ENCODE results near the gene RANBP2. TPM values are rescaled to one million over a fixed set of nuclear protein-coding genes. Genes with fewer than 3 reads are reported as not detected.
"Not testable (repeated sequence)": the region's sequence is repeated elsewhere in the genome, so short reads cannot be mapped to it uniquely, and the experiment has no call there.

RANBP2 gene
- 23.7 and 25.1 TPM in 2 replicates for total RNA-seq (2014; rRNA removed; shearing (Covaris generic))

DNA sequence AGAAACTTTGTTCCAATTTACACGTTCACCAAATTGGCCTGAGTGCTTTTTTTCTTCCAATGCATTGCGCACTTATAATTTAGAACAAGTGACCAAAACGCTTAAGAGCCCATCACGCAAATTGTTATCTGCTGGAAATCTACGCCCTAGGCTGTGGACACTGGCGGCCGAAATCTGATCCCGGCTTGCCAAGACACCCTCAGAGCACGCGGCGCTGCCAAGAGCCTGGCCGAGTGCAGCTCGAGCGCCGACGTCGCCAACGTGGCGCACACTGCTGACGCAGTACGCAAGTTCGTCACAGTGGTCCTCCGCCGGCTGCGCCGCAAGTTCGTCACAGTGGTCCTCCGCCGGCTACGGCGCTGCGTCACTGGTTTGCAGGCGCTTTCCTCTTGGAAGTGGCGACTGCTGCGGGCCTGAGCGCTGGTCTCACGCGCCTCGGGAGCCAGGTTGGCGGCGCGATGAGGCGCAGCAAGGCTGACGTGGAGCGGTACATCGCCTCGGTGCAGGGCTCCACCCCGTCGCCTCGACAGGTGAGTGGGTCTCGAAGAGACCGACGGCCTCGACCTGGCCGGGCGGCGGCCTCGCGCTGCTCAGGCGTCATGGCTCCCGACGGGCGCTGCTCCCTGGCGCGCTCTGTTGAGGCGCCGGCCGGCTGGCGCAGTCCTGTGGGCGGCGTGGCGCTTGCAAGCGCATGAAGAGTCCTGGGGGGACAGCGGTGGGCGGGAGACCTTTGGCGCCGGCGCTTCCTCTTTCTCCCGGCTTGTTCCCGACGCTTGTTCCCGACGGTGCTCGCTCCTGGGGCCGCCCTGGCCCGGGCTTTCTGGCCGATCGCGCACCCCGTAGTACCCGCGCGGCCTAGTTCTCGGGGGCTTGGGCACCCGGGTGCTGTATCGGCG lies at the start of gene RANBP2:
RANBP2 (plus strand) TSS at position 334 of the 896 bp plus-strand sequence; CDS start at position 459, 125 bp downstream.
- DNase-seq (ENCODE audit: low spot score) = peak; percentile 94

DNA sequence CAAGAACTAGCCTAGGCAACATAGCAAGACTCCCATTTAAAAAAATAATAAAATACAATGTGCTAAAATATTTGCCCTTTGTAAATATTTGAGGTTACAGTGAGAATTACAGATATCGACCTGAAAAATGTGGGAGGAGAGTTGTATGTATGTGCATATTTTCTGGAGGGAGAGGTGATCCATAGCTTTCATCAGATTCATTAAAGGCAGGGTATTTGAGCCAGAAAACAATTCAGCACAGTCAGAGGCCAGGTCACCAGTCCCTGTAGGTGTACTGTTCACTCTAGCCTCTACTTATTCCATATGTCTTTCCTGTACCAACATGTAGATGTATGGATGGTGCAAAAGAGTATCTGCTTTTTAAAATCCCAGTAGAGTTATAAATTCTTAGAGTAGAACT lies 49.0 kb upstream of the RANBP2 start:
- DNase-seq (ENCODE audit: low spot score) = not testable (repeated sequence)

DNA sequence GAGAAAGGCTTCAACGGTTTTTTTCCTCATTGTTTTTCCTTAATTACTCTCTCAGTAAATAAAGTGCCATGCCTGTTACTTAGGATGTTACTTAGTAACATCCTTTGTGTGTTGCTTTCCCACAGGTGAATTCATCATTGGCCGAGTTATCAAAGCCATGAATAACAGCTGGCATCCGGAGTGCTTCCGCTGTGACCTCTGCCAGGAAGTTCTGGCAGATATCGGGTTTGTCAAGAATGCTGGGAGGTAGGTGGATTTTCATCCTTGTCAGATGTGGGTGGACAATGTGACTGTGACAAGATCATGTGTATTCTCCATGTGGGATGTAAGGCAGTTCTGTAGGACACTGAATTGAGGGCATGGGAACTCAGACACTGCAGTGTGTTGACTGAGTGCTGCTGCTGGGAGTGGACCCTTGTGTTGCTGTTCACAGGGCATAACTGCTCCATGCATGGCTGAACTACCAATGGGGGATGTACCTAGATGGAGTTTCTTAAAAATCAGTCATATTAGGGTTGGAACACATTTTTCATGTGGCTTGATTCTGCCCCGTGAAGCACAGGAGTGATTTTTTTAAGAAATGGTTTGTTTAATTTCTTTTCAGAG lies 47.0 kb upstream of the RANBP2 start:
- not testable (repeated sequence) for DNase-seq (ENCODE audit: low spot score)

DNA sequence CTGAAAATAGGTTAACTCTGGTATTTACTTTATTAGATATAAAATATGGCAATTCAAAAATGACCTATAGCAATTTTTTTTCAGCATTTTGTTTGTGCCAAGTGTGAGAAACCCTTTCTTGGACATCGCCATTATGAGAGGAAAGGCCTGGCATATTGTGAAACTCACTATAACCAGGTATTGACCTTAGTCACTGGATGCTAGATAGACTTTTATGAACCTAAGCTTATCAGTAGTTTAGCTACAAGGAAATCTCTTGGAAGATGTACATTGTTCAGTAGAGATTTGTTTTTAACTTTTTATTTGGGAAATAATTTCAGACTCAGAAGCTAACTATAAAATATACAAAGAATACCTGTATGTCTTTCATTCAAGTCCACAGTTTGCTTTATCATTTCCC lies 42.8 kb upstream of the RANBP2 start:
- DNase-seq (ENCODE audit: low spot score) = not testable (repeated sequence)

DNA sequence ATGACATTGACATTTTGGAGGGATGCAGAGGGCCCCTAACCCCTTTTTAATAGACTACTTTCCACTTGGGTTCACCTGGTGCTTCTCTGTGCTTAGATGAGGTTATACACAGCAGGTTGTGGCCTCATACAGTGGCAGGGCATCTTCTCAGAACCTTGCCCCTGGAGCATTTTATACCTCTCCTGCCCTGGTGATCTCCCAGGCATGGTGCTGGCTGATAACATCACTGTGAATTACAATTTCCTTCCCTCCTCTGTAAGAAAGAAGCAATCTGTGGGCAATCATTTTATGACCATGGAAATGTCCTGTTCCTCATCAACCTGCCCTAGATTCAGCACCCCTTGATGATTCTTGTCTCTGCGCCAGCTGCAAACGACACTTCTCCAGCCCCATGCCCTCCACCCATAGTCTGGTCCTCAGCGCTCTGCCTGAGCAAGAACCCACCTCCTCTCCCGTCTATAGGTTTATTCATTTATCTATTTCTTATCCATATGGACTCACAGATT lies 42.0 kb upstream of the RANBP2 start:
- not testable (repeated sequence) for DNase-seq (ENCODE audit: low spot score)

DNA sequence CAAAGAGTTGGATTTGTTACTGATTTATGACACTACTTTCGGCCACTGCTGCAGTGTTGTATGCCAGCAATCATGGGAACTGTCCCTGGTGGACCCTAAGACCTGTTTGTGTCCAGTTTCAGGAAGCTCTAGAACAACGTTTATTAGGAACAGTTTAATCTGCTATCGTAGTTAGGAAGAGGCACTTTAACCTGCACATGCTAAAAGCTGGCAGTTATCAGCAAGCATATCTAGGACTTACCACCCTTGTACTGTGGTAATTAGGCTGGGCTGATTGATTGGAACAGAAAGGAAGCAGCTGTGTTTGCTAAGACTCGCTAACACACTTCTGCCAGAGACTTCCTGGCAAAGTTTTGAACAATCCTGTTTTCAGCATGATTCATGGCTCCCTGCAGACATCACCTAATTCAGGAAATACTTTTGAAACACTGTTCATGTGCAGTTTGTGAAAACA lies 41.1 kb upstream of the RANBP2 start:
- peak; percentile 50 for DNase-seq (ENCODE audit: low spot score)

DNA sequence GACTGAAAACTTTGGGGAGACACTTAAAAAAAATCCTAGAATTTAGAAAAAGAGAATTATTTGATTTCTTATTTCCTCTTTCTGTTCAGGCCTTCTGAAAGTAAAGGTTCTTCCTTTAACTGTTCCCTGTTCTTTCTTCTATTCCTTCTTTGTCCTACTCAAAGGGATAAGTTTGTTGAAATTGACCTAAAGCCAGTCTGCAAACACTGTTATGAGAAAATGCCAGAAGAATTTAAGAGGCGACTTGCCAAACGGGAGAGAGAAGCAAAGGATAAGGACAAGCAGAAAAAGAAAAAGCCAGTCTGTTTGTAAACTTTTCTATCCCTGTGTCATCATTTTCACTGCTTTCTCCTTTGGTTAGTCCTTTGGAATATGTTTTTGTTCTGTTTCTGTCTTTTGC lies 38.5 kb upstream of the RANBP2 start:
- not testable (repeated sequence) for DNase-seq (ENCODE audit: low spot score)

DNA sequence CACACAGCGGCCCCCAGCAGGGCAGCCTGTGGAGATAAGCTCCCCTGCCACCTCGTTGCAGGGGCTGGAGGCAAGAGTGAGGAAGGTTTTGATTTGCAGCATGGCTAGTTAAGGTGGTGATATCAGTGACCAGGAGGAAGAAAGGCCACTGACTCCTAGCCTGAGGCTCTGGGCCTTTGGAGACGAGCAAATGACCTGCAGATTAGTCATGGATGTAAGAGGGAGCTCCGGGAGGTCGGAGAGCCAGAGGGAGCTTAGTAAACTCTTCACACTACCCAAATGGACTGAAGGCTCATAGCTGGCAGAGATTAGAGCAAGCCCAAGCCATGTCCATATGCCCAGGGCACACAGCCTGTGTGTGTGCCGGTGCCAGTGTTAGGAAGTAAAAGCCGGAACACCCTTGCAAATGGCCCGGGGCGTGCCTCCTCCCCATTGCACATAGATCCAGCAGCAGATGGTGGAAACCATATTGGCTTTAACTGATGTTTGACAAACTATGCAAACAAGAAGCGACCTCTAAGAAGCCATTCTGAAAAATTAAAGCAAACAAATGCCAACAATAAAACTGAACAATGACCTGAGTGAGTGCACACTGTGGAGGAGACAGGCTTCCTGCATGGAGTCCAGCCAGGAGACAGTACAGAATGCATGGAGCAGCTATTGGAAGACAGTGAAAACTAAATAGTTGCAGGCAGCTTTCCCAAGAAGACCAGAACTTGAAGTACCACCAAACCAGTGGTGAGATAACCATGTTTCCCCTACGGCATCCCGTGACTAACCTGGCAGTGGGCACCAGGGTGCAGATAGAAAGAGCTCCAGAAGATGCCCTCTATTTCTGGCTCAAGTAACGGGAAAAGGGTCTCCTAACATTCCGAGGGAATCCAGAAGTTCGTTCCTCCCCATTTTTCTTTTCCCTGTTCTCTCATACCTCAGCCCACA lies 30.2 kb upstream of the RANBP2 start:
- DNase-seq (ENCODE audit: low spot score) = not testable (repeated sequence)

DNA sequence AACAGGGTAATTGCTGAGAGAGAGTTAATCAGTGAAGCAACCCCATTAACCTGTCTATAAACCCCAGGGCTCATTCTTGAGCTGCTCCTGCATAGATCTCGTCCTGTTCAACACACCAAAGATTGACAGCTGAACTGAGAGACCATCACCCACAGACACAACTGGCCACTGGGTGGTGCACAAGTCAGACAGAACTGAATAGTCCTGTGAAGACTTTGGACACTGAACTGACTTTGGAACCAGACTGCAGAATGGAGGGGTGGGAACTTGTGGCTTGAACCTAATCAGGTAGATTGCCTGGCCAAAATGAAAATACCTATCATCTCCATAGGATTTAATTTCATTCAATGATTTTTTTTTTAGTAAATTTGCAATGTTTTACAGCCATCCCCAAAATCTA lies 29.3 kb upstream of the RANBP2 start:
- not testable (repeated sequence) for DNase-seq (ENCODE audit: low spot score)

DNA sequence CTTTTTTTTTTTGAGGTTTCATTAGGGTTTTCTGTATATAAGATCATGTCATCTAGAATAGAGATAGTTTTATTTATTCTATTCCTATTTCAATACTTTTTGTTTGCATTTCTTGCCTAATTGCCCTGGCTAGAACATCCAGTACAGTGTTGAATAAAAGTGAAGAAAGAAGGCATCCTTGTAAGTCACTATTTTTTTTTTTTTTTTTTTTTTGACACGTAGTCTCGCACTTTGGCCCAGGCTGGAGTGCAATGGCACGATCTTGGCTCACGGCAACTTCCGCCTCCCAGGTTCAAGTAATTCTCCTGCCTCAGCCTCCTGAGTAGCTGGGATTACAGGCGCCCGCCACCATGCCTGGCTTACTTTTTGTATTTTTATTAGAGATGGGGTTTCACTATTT lies 27.8 kb upstream of the RANBP2 start:
- DNase-seq (ENCODE audit: low spot score) = no peak

DNA sequence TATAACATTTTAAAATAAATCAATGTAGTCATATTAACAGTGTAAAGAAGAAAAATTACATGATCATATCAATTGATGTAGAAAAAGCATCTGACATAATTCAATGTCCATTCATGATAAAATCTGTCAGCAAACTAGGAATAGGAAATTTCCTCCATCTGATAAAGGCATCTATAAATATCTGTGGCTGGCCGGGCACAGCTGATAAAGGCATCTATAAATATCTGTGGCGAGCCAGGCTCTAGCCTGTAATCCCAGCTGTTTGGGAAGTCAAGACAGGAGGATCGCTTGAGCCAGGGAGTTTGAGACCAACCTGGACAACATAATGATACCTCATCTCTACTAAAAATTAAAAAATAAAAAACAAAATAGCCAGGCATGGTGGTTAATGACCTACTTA lies 18.1 kb upstream of the RANBP2 start:
- peak; percentile 41 for DNase-seq (ENCODE audit: low spot score)

DNA sequence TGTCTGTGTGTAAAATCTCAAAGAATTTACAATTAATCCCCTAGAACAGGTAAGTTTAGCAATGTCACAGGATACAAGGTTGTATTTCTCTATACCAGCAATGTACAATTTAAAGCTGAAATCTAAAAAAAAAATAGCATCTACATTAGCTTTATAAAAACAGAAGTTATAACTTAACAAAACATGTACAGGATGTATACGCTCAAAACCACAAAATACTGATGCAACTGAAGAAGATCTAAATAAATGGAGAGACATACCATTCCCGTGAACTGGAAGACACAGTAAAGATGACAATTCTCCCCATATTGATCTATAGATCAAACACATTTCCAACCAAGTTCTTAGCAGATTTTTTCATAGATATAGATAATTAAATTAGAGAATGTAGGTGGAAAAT lies 17.5 kb upstream of the RANBP2 start:
- DNase-seq (ENCODE audit: low spot score) = no peak

DNA sequence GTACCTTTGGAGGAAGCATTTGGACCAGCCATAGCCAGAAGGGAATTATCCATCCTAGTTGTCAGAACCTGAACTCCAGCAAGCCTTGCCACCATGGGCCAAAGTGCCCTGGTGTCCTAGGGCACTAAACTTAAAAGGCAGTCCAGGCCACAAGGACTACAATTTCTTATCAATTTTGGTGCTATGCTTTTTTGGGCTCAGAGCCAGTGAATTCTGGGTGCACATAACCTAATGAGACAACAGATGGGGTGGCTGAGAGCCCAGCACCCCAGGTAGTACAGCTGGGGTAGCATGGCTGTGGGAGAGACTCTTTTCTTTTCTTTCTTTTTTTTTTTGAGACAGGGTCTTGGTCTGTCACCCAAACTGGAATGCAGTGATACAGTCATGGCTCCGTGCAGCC lies 14.4 kb upstream of the RANBP2 start:
- no peak for DNase-seq (ENCODE audit: low spot score)

DNA sequence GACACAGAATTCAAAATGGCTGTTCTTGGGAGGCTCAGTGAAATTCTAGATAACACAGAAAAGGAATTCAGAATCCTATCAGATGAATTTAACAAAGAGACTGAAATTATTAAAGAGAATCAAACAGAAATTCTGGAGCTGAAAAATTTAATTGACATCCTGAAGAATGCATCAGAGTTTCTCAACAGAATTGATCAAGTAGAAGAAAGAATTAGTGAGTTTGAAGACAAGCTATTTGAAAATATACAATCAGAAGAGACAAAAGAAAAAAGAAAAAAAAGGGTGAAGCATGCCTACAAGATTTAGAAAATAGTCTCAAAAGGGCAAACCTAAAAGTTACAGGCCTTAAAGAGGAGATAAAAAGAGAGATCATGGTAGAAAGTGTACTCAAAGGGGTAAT lies 12.0 kb upstream of the RANBP2 start:
- DNase-seq (ENCODE audit: low spot score) = no peak

DNA sequence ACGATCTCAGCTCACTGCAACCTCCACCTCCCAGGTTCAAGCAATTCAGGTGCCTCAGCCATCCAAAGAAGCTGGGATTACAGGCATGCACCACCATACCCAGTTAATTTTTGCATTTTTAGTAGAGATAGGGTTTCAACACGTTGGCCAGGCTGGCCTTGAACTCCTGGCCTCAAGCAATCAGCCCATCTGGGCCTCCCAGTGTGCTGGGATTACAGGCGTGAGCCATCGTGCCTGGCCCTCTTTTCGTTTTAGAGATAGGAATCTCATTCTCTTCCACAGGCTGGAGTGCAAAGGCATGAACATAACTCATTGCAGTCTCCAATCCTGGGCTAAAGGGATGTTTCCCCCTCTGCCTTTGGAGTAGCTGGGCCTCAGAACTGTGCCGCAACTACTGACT lies 2.3 kb upstream of the RANBP2 start:
- DNase-seq (ENCODE audit: low spot score) = not testable (repeated sequence)

DNA sequence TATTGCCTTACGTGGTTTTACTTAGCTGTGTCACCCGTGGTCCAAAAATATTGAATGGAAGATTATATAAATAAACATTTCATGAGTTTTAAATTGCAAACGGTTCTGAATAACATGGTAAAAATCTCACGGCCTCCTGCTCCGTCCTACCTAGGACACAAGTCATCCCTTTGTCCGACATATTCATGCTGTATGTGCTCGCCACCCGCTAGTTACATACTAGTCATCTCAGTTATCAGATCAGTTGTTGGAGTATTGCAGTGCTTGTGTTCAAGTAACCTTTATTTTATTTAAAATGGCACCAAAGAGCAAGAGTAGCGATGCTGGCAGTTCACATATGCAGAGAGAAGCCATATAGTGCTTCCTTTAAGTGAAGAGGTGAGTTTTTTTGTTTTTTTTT lies 6.8 kb downstream of the RANBP2 start:
- DNase-seq (ENCODE audit: low spot score) = not testable (repeated sequence)

DNA sequence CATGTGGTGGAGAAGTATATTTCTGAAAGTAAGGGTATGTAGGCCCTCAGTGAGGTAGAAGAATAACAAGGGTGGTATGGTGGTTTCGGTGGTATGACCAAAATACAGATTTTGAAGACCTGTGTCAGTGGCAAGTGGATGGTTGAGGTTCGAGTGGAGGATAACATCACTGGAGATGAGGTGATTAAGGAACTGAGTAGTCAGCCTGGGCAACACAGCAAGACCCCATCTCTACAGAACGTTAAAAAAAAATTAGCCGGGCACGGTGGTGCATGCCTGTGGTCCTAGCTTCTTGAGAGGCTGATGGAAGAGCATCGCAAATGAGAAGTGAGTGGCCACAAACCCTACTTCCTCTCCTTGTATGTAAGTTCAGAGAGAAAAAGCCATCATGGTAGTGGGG lies 15.4 kb downstream of the RANBP2 start:
- not testable (repeated sequence) for DNase-seq (ENCODE audit: low spot score)

DNA sequence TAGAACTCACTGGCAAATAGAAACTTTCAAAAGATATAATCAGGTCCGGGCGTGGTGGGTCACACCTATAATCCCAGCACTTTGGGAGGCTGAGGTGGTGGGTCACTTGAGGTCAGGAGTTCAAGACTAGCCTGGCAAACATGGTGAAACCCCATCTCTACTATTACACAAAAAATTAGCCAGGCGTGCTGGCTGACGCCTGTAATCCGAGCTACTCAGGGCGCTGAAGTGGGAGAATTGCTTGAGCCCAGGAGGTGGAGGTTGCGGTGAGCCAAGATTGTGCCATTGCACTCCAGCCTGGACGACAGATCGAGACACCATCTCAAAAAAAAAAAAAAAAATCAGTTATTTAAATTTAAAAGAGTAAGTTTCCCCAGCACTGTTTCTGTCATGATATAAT lies 38.7 kb downstream of the RANBP2 start:
- DNase-seq (ENCODE audit: low spot score) = not testable (repeated sequence)

DNA sequence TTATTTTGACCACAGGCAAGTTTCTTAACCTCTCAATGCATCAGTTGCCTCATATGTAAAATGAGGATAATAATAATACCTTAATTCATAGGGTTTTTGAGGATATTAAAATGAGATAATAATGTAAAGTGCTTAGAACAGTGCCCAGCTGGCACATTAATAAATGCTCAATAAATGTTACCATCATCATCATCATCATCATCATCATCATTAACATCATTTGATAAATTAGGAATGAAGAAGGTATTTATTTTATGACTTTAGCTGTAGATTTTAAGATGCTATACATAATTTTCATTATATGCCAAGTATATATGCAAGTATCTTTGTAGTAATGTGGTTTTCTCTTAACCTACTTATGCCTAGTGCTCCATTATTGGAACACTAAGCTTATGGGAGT lies 43.3 kb downstream of the RANBP2 start:
- not testable (repeated sequence) for DNase-seq (ENCODE audit: low spot score)

DNA sequence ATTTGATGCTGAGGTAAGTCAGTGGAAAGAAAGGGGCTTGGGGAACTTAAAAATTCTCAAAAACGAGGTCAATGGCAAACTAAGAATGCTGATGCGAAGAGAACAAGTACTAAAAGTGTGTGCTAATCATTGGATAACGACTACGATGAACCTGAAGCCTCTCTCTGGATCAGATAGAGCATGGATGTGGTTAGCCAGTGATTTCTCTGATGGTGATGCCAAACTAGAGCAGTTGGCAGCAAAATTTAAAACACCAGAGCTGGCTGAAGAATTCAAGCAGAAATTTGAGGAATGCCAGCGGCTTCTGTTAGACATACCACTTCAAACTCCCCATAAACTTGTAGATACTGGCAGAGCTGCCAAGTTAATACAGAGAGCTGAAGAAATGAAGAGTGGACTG lies 47.4 kb downstream of the RANBP2 start:
- DNase-seq (ENCODE audit: low spot score) = not testable (repeated sequence)

DNA sequence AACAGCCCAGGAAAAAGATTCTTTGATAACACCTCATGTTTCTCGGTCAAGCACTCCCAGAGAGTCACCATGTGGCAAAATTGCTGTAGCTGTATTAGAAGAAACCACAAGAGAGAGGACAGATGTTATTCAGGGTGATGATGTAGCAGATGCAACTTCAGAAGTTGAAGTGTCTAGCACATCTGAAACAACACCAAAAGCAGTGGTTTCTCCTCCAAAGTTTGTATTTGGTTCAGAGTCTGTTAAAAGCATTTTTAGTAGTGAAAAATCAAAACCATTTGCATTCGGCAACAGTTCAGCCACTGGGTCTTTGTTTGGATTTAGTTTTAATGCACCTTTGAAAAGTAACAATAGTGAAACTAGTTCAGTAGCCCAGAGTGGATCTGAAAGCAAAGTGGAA lies 48.6 kb downstream of the RANBP2 start:
- not testable (repeated sequence) for DNase-seq (ENCODE audit: low spot score)
